Heart right ventricle (tissue), 16 donors: ENCODE data around the gene DHRSX. TPM values are rescaled to one million over a fixed set of nuclear protein-coding genes. Genes with fewer than 3 reads are reported as not detected.
"Not testable (repeated sequence)": the region's sequence is repeated elsewhere in the genome, so short reads cannot be mapped to it uniquely, and the experiment has no call there.

Source experiments
- ATAC-seq, 8 donors: fragments of 200-7000 bp; cut with Tn5 transposase; one replicate each; pipeline ENCODE4 v1.9.1; 2020; ENCODE audit warnings: mild to moderate bottlenecking in 8 of 8, moderate library complexity in 8 of 8, moderate number of reproducible peaks in 1 of 8
- DNase-seq, 2 donors: peaks; one replicate each; pipeline ENCODE4 v3.0.0-alpha.2; 2020
- H3K27ac ChIP-seq, 10 donors: fragments of 200-600 bp; sonication (generic) in 2 of 10; one replicate each; pipeline versions ENCODE4 v1.5.0 to v1.8.0; 2020 to 2022; ENCODE audit warnings: mild to moderate bottlenecking in 3 of 10
- H3K27me3 ChIP-seq, 7 donors: fragments of 200-600 bp; one replicate each; pipeline ENCODE4 v1.8.0; 2021 to 2022; ENCODE audit warnings: mild to moderate bottlenecking in 2 of 7
- H3K36me3 ChIP-seq, 9 donors: fragments of 200-600 bp; sonication (generic) in 1 of 9; one replicate each; pipeline versions ENCODE4 v1.5.0 to v1.8.0; 2020 to 2022; ENCODE audit warnings: mild to moderate bottlenecking in 2 of 9
- H3K4me1 ChIP-seq, 9 donors: fragments of 200-600 bp; sonication (generic) in 1 of 9; one replicate each; pipeline versions ENCODE4 v1.5.0 to v1.8.0; 2020 to 2022; ENCODE audit warnings: mild to moderate bottlenecking in 4 of 9
- H3K4me3 ChIP-seq, 10 donors: fragments of 200-600 bp; sonication (generic) in 2 of 10; one replicate each; pipeline versions ENCODE4 v1.5.0 to v1.8.0; 2020 to 2022; ENCODE audit warnings: mild to moderate bottlenecking in 7 of 10, moderate library complexity in 2 of 10
- H3K9me3 ChIP-seq, 11 donors: fragments of 200-600 bp in 10 of 11; sonication (generic) in 2 of 11; one replicate each; pipeline versions ENCODE4 v1.5.0 to v1.8.0; 2013 to 2022; ENCODE audit warnings: mild to moderate bottlenecking in 2 of 11, control low read depth in 1 of 11, moderate library complexity in 1 of 11
- WGBS, 2 donors: extraction: QIAGEN DNeasy Blood & Tissue Kit; methylation state at CpG; one replicate each; pipeline ENCODE4 v1.1.7; 2013; ENCODE audit warnings: inconsistent platforms in 1 of 2; 5-methylcytosine and 5-hydroxymethylcytosine counted together
- intact Hi-C, 10 donors: fragments of 100-400 bp; cut with DNase I; formaldehyde crosslinking; loops; one replicate each; pipeline versions ENCODE4 v1.11.1 to v1.14.2; 2022
- polyA plus RNA-seq, 2 donors: library from polyadenylated mRNA; stranded (reverse); fragments of 200-250 nt; gene quantifications; one replicate each; pipeline ENCODE4 v1.2.3, GENCODE V29; 2013
- total RNA-seq, 10 donors: library from RNA; stranded (reverse); fragmentation: NEBNext Ultra II Directional in 3 of 10; extraction: Animal tissue kit (Norgen Biotek cat#: 25700) in 3 of 10; gene quantifications; one replicate each; pipeline versions ENCODE4 v1.2.1 to v1.2.4, GENCODE V29; 2021 to 2023
- TF ChIP-seq, protein P1 (sequence below), 9 donors: fragments of 200-600 bp; sonication (generic) in 2 of 9; IDR thresholded peaks; one replicate each; pipeline versions ENCODE4 v1.5.0 to v1.8.0; 2021 to 2022; ENCODE audit warnings: antibody characterized with exemption in 9 of 9, mild to moderate bottlenecking in 5 of 9, moderate library complexity in 1 of 9
- donor health status: Arrhythmogenic right ventricular cardiomyopathy.
- donor health status: ischemic (EF 13 %, LVEDD 7.1; RV severe dilation, severe dysfunction).
- donor health status: healthy with polysubstance abuse.
- donor health status: DM: no; HTN: yes; CAD: no.
- donor health status: DM: no; HTN: no; CAD: no.
- donor health status: ischemic (EF 25% LVEDD 6.9; RV normal size, moderate dysfunction).
- donor health status: ischemic (EF 25% LVEDD 5.7; RV mildly dilated, moderate dysfunction).
- donor health status: healthy.
- donor health status: DM: yes; HTN: yes; CAD: no.
- donor health status: Ischemic cardiomyopathy.
- donor health status: ischemic (EF 35%, LVEDD 5.7; RV mildly dilated, moderate dysfunction).
- donor health status: nonischemic (EF 11% LVEDD 7.7; RV severe dilation, severe dysfunction).
- donor health status: DM: yes; HTN: yes; CAD: no.
- donor health status: PGD.
- donor health status: ischemic (EF 29% LVEDD 5.4; RV normal size, mild dysfunction).
- donor health status: nonischemic (EF 23%, LVEDD 6.1; RV moderate dilation, normal function).

Gene DHRSX
- total and polyA plus RNA-seq, 12 donors, result 13.8 to 35.9 (median 26.2) TPM

DNA sequence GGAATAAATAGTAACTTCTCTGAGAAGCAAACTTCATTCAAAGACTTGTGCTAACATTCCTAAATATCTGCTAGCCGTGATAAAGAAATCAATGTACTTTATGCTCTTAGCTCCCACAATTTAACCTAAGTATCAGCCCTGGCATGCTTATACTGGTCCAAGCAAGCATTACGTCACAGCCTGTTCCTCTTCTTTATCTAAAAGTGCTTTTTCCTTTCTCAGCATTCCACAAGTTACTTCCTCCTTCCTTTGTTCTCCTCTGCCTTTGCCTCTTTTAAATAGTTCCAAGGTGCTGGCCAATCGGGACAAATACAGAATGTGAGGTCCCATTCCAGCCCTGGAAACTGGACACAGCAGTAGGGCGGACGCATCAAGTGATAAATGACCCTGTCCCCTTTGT is 249.6 kb downstream of the DHRSX start:
- Histone ChIP-seq H3K27me3 (no peaks in the 10 kb centered on the region), H3K9me3 (peaks cover 0 to 18% (median 0%) of the 10 kb centered on the region in 11 donors), H3K27ac (no peak overlapping the region), H3K36me3 (no peaks in the 10 kb centered on the region), H3K4me1 (no peaks in the 10 kb centered on the region), H3K4me3 (no peak overlapping the region)
- WGBS, 2 donors, result 79 to 83% methylated on average over 5 of the region's 5 CpGs
- ATAC-seq, result no peak
- TF ChIP-seq, protein P1, sequence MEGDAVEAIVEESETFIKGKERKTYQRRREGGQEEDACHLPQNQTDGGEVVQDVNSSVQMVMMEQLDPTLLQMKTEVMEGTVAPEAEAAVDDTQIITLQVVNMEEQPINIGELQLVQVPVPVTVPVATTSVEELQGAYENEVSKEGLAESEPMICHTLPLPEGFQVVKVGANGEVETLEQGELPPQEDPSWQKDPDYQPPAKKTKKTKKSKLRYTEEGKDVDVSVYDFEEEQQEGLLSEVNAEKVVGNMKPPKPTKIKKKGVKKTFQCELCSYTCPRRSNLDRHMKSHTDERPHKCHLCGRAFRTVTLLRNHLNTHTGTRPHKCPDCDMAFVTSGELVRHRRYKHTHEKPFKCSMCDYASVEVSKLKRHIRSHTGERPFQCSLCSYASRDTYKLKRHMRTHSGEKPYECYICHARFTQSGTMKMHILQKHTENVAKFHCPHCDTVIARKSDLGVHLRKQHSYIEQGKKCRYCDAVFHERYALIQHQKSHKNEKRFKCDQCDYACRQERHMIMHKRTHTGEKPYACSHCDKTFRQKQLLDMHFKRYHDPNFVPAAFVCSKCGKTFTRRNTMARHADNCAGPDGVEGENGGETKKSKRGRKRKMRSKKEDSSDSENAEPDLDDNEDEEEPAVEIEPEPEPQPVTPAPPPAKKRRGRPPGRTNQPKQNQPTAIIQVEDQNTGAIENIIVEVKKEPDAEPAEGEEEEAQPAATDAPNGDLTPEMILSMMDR (IDR thresholded peaks at IDR 0.05), result no peak
- DNase-seq, result no peak
- intact Hi-C loops, result no loop called here

GRCh38 chrX:2243913-2244460 is 256.8 kb downstream of the DHRSX start:
- ATAC-seq (no peak), DNase-seq (no peak)
- no peak overlapping the region for H3K27ac ChIP-seq
- H3K9me3 ChIP-seq, result peaks cover 0 to 5% (median 0%) of the 10 kb centered on the region in 11 donors
- 91 to 94% methylated on average over 12 of the region's 12 CpGs for WGBS, 2 donors
- H3K4me1 ChIP-seq, result no peaks in the 10 kb centered on the region
- no peaks in the 10 kb centered on the region for H3K27me3 ChIP-seq
- TF ChIP-seq, protein P1 (IDR thresholded peaks at IDR 0.05), result no peak
- intact Hi-C loops, result no loop called here
- no peak overlapping the region for H3K4me3 ChIP-seq
- H3K36me3 ChIP-seq, result peaks cover 0 to 39% (median 11%) of the 10 kb centered on the region in 9 donors

DNA sequence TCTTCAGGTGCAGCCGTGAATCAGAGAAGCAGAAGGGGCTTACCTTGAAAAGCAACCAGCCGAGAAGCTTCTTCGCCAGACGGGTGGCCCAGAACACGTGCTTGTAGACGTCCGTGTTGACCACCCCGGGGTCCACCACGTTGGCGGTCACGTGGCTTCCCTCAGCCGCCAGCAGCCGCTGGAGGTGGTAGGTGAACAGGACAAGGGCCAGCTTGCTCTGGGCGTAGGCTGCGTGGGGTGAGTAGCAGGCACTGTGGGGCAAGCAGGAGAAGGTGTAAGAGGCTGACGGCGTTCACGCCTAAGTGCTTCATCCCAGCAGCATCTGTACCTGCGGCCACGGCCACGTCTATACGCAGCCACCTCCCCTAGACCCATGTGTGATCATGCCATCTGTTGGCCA is 257.8 kb downstream of the DHRSX start:
- no peaks in the 10 kb centered on the region for H3K27me3 ChIP-seq
- DNase-seq (no peak), ATAC-seq (no peak)
- H3K4me1 ChIP-seq, result no peaks in the 10 kb centered on the region
- H3K36me3 ChIP-seq, result peaks cover 0 to 39% (median 11%) of the 10 kb centered on the region in 9 donors
- no peak overlapping the region for H3K27ac ChIP-seq
- peaks cover 0 to 5% (median 0%) of the 10 kb centered on the region in 11 donors for H3K9me3 ChIP-seq
- intact Hi-C loops, result no loop called here
- TF ChIP-seq, protein P1 (IDR thresholded peaks at IDR 0.05), result no peak
- 96 to 99% methylated on average over 22 of the region's 22 CpGs for WGBS, 2 donors
- no peak overlapping the region for H3K4me3 ChIP-seq

GRCh38 chrX:2242326-2242725 is 258.4 kb downstream of the DHRSX start:
- ATAC-seq (no peak), DNase-seq (no peak)
- H3K9me3 ChIP-seq, result peaks cover 0 to 5% (median 0%) of the 10 kb centered on the region in 11 donors
- peaks cover 0 to 41% (median 11%) of the 10 kb centered on the region in 9 donors for H3K36me3 ChIP-seq
- no peaks in the 10 kb centered on the region for H3K27me3 ChIP-seq
- no peaks in the 10 kb centered on the region for H3K4me1 ChIP-seq
- WGBS, 2 donors, result 93% methylated on average over 16 of the region's 16 CpGs
- no peak overlapping the region for H3K4me3 ChIP-seq
- TF ChIP-seq, protein P1 (IDR thresholded peaks at IDR 0.05), result no peak
- intact Hi-C loops, result no loop called here
- no peak overlapping the region for H3K27ac ChIP-seq

DNA sequence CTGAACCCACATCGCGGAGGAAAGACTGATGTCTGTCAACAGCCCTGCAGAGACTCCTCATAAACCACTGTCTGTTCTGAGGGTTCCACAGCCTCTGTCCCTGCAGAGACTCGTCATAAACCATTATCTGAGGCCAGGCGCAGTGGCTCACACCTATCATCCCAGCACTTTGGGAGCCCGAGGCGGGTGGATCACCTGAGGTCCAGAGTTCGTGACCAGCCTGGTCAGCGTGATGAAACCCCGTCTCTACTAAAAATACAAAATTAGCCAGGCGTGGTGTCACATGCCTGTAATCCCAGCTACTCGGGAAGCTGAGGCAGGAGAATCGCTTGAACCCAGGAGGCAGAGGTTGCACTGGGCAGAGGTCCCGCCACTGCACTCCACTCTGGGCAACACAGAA is 259.3 kb downstream of the DHRSX start:
- peaks cover 0 to 41% (median 11%) of the 10 kb centered on the region in 9 donors for H3K36me3 ChIP-seq
- H3K27ac ChIP-seq, H3K27me3 ChIP-seq, H3K4me3 ChIP-seq, ATAC-seq, H3K4me1 ChIP-seq, intact Hi-C loops, H3K9me3 ChIP-seq, DNase-seq: not testable (repeated sequence)
- 94 to 97% methylated on average over 13 of the region's 13 CpGs for WGBS, 2 donors

- H3K4me1 ChIP-seq, intact Hi-C loops, DNase-seq, ATAC-seq, H3K27me3 ChIP-seq, H3K4me3 ChIP-seq, H3K27ac ChIP-seq, H3K9me3 ChIP-seq: not testable (repeated sequence)
- peaks cover 0 to 41% (median 11%) of the 10 kb centered on the region in 9 donors for H3K36me3 ChIP-seq
- WGBS, 2 donors, result 97 to 98% methylated on average over 12 of the region's 12 CpGs
Measured at GRCh38 chrX:2240761-2241160, 260.0 kb downstream of the DHRSX start.
